Brain microvascular endothelial cell (primary cell): ENCODE results near the gene IFIT3.

Experiments used
- DNase-seq: peaks from one replicate; pipeline ENCODE4 v3.0.0-alpha.2; 2020
- H3K27ac ChIP-seq: fragments of 250-450 bp; sonication (Bioruptor Pico); 2 replicates; pipeline ENCODE4 v1.5.1; 2020; ENCODE audit warnings: mild to moderate bottlenecking, moderate library complexity
- H3K27me3 ChIP-seq: fragments of 250-450 bp; sonication (Bioruptor Pico); replicated peaks from 2 replicates; pipeline ENCODE4 v1.5.1; 2020; ENCODE audit warnings: mild to moderate bottlenecking
- H3K36me3 ChIP-seq: fragments of 250-450 bp; sonication (Bioruptor Pico); replicated peaks from 2 replicates; pipeline ENCODE4 v1.5.1; 2020; ENCODE audit warnings: mild to moderate bottlenecking
- H3K4me3 ChIP-seq: 2 replicates; pipeline ENCODE4 v1.5.1; 2011; ENCODE audit warnings: low read depth, mild to moderate bottlenecking, control low read depth, low read length, moderate library complexity
- in situ Hi-C: cut with HindIII; loops from 2 replicates; pipeline ENCODE4 v1.10.0; 2017; ENCODE audit warnings: low sequenced_read_pairs, low pct_ligation_motif_present
- TF ChIP-seq, protein P1 (sequence below): IDR thresholded peaks from 2 replicates; pipeline ENCODE4 v1.5.1; 2011; ENCODE audit warnings: low read depth, mild to moderate bottlenecking, moderate library complexity, low read length, control low read depth, inconsistent platforms; ENCODE audit errors: missing control alignments

The IFIT3 gene

DNA sequence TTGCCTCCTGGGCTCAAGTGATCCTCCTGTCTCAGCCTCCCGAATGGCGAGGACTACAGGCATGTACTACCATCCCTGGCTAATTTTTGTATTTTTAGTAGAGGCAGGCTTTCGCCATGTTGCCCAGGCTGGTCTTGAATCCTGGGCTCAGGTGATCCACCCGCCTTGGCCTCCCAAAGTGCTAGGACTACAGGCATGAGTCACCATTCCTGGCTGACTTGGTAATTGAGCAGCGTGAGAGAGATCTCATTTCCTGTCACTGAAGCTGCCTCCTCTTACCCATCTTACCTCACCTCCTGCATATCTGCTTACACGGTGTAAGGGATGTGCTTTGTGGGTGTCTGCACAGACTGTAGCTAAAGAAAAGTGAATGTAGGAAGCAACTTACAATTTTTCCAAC, 9.7 kb downstream of the IFIT3 start:
- in situ Hi-C loops, result no loop called here
- Histone ChIP-seq H3K4me3 (no peak overlapping the region), H3K27me3 (no peaks in the 10 kb centered on the region), H3K36me3 (peaks cover 3% of the 10 kb centered on the region), H3K27ac (peak overlapping the region; percentile 40)
- DNase-seq, result peak; percentile 78
- TF ChIP-seq, protein P1, sequence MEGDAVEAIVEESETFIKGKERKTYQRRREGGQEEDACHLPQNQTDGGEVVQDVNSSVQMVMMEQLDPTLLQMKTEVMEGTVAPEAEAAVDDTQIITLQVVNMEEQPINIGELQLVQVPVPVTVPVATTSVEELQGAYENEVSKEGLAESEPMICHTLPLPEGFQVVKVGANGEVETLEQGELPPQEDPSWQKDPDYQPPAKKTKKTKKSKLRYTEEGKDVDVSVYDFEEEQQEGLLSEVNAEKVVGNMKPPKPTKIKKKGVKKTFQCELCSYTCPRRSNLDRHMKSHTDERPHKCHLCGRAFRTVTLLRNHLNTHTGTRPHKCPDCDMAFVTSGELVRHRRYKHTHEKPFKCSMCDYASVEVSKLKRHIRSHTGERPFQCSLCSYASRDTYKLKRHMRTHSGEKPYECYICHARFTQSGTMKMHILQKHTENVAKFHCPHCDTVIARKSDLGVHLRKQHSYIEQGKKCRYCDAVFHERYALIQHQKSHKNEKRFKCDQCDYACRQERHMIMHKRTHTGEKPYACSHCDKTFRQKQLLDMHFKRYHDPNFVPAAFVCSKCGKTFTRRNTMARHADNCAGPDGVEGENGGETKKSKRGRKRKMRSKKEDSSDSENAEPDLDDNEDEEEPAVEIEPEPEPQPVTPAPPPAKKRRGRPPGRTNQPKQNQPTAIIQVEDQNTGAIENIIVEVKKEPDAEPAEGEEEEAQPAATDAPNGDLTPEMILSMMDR, result no peak

GRCh38 chr10:89338713-89339112, 10.9 kb downstream of the IFIT3 start:
- Histone ChIP-seq H3K36me3 (peaks cover 3% of the 10 kb centered on the region), H3K27me3 (no peaks in the 10 kb centered on the region), H3K4me3 (no peak overlapping the region), H3K27ac (no peak overlapping the region)
- TF ChIP-seq, protein P1, result no peak
- in situ Hi-C loops, result no loop called here
- no peak for DNase-seq

DNA sequence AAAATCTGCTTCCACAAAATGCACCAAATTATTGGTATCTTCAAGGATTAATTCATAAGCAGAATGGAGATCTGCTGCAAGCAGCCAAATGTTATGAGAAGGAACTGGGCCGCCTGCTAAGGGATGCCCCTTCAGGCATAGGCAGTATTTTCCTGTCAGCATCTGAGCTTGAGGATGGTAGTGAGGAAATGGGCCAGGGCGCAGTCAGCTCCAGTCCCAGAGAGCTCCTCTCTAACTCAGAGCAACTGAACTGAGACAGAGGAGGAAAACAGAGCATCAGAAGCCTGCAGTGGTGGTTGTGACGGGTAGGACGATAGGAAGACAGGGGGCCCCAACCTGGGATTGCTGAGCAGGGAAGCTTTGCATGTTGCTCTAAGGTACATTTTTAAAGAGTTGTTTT, 12.1 kb downstream of the IFIT3 start:
- H3K27ac ChIP-seq, result no peak overlapping the region
- DNase-seq, result no peak
- H3K36me3 ChIP-seq, result peaks cover 3% of the 10 kb centered on the region
- H3K4me3 ChIP-seq, result no peak overlapping the region
- in situ Hi-C loops, result no loop called here
- TF ChIP-seq, protein P1, result no peak
- H3K27me3 ChIP-seq, result no peaks in the 10 kb centered on the region

GRCh38 chr10:89341649-89342048, 13.9 kb downstream of the IFIT3 start:
- in situ Hi-C loops, result no loop called here
- no peak for DNase-seq
- Histone ChIP-seq H3K27ac (no peak overlapping the region), H3K4me3 (no peak overlapping the region), H3K36me3 (peaks cover 3% of the 10 kb centered on the region), H3K27me3 (no peaks in the 10 kb centered on the region)
- TF ChIP-seq, protein P1, result no peak

GRCh38 chr10:89342206-89342958, 14.6 kb downstream of the IFIT3 start:
- TF ChIP-seq, protein P1, result no peak

More at GRCh38 chr10:89342206-89342958, 14.6 kb downstream of the IFIT3 start:
- Histone ChIP-seq H3K4me3 (peak overlapping the region; percentile 24), H3K36me3 (peaks cover 3% of the 10 kb centered on the region), H3K27me3 (no peaks in the 10 kb centered on the region), H3K27ac (peak overlapping the region; percentile 31)
- peak; percentile 98 for DNase-seq
- in situ Hi-C loops, result no loop called here
